ENCODE data around the gene MOB3A.
"Not testable (repeated sequence)": the region's sequence is repeated elsewhere in the genome, so short reads cannot be mapped to it uniquely, and the experiment has no call there.

The MOB3A gene

DNA sequence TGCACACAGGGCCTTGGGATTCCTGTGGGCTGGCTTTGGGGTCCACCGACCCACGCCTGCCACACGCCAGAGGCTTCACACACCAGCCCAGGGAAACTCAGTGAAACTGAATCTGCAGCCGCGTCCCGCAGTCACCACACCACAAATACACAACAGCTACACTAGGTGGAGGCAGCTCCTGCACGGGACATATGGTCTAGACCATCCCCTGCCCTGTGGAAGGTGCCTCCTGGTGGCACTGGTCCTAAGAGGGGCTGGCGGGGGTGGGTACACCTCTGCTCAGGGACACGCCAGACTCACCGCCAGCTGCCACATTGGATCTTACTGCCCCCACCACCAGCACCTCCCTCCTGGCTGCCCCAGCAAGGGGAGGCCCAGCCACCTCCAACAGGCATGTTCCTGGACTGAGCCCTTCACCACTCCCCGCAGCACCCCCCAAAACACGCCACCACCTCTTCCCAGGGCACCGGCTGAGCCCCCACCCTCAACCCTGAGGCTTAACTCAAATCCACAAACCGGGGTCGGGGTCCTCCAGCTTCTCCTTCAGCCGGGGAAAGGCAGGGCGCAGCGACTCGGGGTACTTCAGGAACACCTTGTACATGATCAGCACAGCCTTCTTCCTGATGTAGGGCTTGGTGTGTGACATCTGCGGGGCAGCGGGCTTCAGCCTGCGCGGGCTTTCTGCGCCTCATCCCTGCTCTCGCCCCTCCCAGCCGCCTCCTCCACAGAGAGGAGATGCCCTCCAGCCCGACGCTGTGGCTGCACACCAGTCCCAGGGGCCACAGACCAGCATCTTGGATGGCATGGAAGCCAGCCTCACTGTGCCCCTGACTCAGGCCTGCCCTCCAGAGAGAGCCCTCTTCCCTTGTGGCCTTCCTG lies 34.0 kb upstream of the MOB3A start:
- Histone ChIP-seq H3K4me3 (ENCODE audit: low read length) (no peak overlapping the region), H4K20me1 (ENCODE audit: insufficient read depth, low read length) (peaks cover 23% of the 10 kb centered on the region), H3K36me3 (replicated peaks; ENCODE audit: low read depth, low read length) (peaks cover 44% of the 10 kb centered on the region), H3K79me2 (ENCODE audit: low read length) (peaks cover 36% of the 10 kb centered on the region), H3K4me1 (ENCODE audit: low read length) (no peaks in the 10 kb centered on the region), H3K4me2 (ENCODE audit: low read length) (no peak overlapping the region), H3K9me3 (ENCODE audit: insufficient read depth, low read length) (no peaks in the 10 kb centered on the region), H3K27me3 (ENCODE audit: low read depth, low read length) (no peaks in the 10 kb centered on the region), H3K27ac (ENCODE audit: low read length) (no peak overlapping the region), H2AFZ (ENCODE audit: low read depth, low read length) (no peak overlapping the region), H3K9ac (ENCODE audit: low read length) (no peak overlapping the region)
- TF ChIP-seq EZH2phosphoT487 (IDR thresholded peaks at IDR 0.05; ENCODE audit: low read depth) = no peak
- TF ChIP-seq, protein P1, sequence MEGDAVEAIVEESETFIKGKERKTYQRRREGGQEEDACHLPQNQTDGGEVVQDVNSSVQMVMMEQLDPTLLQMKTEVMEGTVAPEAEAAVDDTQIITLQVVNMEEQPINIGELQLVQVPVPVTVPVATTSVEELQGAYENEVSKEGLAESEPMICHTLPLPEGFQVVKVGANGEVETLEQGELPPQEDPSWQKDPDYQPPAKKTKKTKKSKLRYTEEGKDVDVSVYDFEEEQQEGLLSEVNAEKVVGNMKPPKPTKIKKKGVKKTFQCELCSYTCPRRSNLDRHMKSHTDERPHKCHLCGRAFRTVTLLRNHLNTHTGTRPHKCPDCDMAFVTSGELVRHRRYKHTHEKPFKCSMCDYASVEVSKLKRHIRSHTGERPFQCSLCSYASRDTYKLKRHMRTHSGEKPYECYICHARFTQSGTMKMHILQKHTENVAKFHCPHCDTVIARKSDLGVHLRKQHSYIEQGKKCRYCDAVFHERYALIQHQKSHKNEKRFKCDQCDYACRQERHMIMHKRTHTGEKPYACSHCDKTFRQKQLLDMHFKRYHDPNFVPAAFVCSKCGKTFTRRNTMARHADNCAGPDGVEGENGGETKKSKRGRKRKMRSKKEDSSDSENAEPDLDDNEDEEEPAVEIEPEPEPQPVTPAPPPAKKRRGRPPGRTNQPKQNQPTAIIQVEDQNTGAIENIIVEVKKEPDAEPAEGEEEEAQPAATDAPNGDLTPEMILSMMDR (IDR thresholded peaks at IDR 0.05; ENCODE audit: low read depth, low read length) = no peak

DNA sequence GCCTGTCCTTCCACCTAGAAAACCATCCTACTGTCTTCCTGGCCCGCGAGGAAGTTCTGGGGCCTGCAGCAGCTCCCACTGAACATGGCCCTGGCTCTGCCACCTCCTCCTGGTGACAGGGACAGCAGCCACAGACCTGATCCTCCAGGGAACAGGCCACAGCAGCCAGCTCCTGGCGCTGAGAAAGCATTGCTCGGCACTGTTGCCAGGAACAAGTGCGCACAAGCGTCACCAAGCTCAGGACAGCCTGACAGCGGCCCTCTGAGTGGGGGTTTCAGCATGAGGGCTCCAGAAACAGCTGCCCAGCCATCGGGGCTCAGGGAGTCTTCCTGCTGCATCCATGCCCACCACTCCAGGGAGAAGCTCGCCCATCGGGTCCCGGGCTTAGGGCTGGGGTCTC lies 33.4 kb upstream of the MOB3A start:
- TF ChIP-seq, protein P1 (IDR thresholded peaks at IDR 0.05; ENCODE audit: low read depth, low read length) = no peak
- TF ChIP-seq EZH2phosphoT487 (IDR thresholded peaks at IDR 0.05; ENCODE audit: low read depth) = no peak
- no peak overlapping the region for H2AFZ ChIP-seq (ENCODE audit: low read depth, low read length)
- H3K27me3 ChIP-seq (ENCODE audit: low read depth, low read length) = no peaks in the 10 kb centered on the region
- no peaks in the 10 kb centered on the region for H3K9me3 ChIP-seq (ENCODE audit: insufficient read depth, low read length)
- H3K4me1 ChIP-seq (ENCODE audit: low read length) = no peaks in the 10 kb centered on the region
- H3K27ac ChIP-seq (ENCODE audit: low read length) = no peak overlapping the region
- H3K4me3 ChIP-seq (ENCODE audit: low read length) = no peak overlapping the region
- no peak overlapping the region for H3K9ac ChIP-seq (ENCODE audit: low read length)
- H3K36me3 ChIP-seq (replicated peaks; ENCODE audit: low read depth, low read length) = peaks cover 44% of the 10 kb centered on the region
- H4K20me1 ChIP-seq (ENCODE audit: insufficient read depth, low read length) = peaks cover 23% of the 10 kb centered on the region
- H3K4me2 ChIP-seq (ENCODE audit: low read length) = no peak overlapping the region
- H3K79me2 ChIP-seq (ENCODE audit: low read length) = peaks cover 36% of the 10 kb centered on the region

DNA sequence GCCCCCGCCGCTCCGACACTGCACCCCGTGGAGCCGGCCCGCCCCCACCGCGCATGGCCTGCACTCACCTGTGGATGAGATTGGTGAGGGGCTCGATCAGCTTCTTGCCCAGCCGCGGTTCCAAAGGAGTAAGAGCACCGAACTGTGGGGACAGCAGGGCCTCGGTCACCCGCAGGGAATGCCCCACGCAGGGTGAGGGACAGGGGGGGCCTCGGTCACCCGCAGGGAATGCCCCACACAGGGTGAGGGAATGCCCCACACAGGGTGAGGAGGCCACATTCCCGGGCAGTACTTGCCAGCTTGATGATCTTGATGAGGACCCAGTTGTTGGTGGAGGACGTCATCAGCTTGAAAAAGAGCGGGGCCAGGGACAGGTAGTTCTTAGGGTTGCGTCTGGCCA lies 32.9 kb upstream of the MOB3A start:
- no peaks in the 10 kb centered on the region for H3K9me3 ChIP-seq (ENCODE audit: insufficient read depth, low read length)
- no peaks in the 10 kb centered on the region for H3K4me1 ChIP-seq (ENCODE audit: low read length)
- peaks cover 48% of the 10 kb centered on the region for H3K36me3 ChIP-seq (replicated peaks; ENCODE audit: low read depth, low read length)
- TF ChIP-seq EZH2phosphoT487 (IDR thresholded peaks at IDR 0.05; ENCODE audit: low read depth) = no peak
- TF ChIP-seq, protein P1 (IDR thresholded peaks at IDR 0.05; ENCODE audit: low read depth, low read length) = no peak
- H3K27me3 ChIP-seq (ENCODE audit: low read depth, low read length) = no peaks in the 10 kb centered on the region
- H3K4me2 ChIP-seq (ENCODE audit: low read length) = no peak overlapping the region
- no peak overlapping the region for H3K9ac ChIP-seq (ENCODE audit: low read length)
- H3K4me3 ChIP-seq (ENCODE audit: low read length) = no peak overlapping the region
- H4K20me1 ChIP-seq (ENCODE audit: insufficient read depth, low read length) = peaks cover 28% of the 10 kb centered on the region
- H3K79me2 ChIP-seq (ENCODE audit: low read length) = peaks cover 36% of the 10 kb centered on the region
- no peak overlapping the region for H3K27ac ChIP-seq (ENCODE audit: low read length)
- no peak overlapping the region for H2AFZ ChIP-seq (ENCODE audit: low read depth, low read length)

DNA sequence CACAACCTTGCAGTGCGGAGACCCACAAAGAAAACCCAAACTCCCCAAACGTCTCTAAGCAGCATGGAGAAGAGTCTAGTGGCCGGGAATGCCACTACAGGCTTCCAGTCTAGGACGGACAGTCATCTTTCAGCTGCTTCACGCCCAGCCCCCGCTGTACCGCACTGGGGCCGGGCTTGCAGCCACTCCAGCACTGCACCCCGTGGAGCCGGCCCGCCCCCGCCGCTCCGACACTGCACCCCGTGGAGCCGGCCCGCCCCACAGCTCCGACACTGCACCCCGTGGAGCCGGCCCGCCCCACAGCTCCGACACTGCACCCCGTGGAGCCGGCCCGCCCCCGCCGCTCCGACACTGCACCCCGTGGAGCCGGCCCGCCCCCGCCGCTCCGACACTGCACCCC lies 32.1 kb upstream of the MOB3A start:
- H3K79me2 ChIP-seq (ENCODE audit: low read length) = peaks cover 35% of the 10 kb centered on the region

More for the DNA sequence above, 32.1 kb upstream of the MOB3A start:
- H3K4me1 ChIP-seq (ENCODE audit: low read length); H3K27ac ChIP-seq (ENCODE audit: low read length); H3K9me3 ChIP-seq (ENCODE audit: insufficient read depth, low read length); H2AFZ ChIP-seq (ENCODE audit: low read depth, low read length); H3K4me2 ChIP-seq (ENCODE audit: low read length); H3K4me3 ChIP-seq (ENCODE audit: low read length); H3K27me3 ChIP-seq (ENCODE audit: low read depth, low read length); H3K9ac ChIP-seq (ENCODE audit: low read length): not testable (repeated sequence)
- Histone ChIP-seq H4K20me1 (ENCODE audit: insufficient read depth, low read length) (peaks cover 36% of the 10 kb centered on the region), H3K36me3 (replicated peaks; ENCODE audit: low read depth, low read length) (peaks cover 56% of the 10 kb centered on the region)

All from OCI-LY3 (cell line).